NCI-H82 treated with DMSO at 0.1 percent for 48 hours (cell line): ENCODE results near the gene TJP3.

ENCODE experiments used
- DNase-seq: peaks from one replicate; lab custom pipeline; 2025; ENCODE audit not compliant: unreplicated experiment; lab: John Stamatoyannopoulos, UW

The TJP3 gene

DNA sequence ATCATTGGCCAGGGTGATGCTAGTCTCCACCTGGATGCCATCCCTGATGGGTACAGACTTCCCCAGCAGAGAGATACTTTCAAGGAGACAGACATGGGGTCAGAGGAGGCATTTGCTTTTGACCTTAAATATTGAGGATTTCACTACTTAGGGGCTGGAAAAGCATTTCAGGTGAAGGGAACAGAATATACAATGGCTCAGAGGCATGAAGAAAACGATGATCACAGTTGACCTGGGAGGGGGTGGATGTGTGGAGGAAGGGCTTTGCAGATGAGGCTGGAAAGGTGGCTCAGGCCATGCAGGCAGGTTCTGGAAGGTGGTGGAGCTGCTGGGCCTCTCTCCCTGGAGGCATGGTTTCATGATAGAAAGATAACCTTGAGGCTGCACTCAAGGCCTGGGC is 74.1 kb downstream of the TJP3 start:
- DNase-seq: no peak

DNA sequence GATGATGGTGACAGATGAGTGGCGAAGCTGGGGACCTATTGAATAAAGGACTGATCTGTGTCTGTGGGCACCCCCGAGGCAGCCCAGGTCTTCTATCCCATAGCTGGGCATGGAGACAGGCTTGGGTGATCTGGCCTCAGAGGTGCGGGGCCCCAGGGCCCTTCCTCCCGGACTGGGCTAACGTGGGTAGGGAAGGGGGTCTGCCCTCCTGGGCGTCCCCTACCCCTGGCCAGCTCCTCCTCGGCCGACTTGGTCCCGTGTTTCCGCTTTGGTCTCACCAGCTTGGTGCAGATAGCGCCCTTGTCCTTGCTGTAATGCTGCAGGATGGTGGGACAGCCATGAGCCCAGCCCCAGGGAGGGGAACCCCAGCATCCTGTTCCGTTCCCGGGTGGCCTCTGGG is 74.7 kb downstream of the TJP3 start:
- no peak for DNase-seq

DNA sequence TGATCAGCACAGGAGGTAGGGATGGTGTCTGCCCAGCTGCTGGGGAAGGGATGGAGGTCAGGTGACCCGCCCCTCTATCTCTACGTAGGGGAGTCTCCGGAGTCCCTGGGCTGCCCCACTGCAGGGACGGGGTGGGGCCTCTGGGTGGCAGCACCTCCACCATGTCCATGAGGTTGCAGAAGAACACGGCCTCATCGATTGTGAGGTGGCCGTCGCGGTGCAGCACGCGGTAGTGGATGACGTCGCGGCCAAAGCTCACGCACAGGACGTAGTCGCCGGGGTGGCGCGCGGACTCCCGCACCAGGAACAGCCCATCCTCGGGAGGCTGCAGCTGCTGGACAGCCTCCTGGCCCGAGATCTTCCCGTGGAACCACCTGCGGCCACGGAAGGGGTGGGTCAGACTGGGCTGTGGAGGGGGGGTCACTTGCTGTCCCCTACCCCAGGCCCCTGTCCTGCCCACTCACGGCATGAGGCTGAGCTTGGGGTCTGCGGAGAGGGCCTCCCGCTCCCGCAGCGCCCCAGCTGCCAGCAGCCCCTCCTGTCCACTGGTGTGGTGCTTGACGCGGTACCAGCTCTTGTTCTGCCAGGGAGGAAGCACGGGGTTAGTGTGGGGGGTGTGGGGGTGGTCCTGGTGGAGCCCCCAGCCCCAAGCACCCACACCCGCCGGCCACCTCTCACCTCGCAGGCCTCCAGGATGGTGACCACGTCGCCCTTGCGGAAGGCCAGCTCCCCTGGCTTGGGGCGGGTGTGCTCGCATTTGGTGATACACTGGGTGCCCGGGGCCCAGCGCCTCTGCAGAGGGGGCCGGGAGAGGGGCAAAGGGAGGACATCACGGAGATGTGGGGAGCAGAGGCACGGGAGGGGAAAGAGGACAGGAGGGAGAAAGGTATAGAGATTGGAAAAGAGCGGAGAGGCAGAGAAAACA is 75.7 kb downstream of the TJP3 start:
- no peak for DNase-seq

- no peak for DNase-seq
Measured at GRCh38 chr19:3784607-3785450, 76.6 kb downstream of the TJP3 start.

DNA sequence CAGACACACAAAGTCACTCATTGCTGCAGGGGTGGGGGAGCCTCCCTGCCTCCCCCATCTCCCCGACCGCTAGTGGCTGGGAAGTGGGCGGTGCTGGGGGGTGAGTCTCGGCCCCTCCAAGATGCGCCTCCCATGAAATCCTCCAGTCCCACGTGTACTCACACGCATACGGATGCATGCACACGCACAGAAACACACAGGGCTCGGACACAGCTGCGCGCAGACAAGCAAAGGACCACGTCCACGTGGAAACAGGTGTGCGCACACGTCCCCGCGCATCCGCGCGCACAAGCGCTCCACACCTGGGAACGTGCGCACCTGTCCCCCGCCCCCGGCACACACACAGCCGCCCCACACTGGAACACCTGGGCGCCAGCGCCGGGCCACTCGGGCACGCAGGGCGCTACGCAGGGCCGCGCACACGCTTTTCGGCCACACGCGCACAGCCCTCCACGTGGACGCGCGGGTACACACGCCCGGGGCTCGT is 77.3 kb downstream of the TJP3 start:
- DNase-seq: no peak

DNA sequence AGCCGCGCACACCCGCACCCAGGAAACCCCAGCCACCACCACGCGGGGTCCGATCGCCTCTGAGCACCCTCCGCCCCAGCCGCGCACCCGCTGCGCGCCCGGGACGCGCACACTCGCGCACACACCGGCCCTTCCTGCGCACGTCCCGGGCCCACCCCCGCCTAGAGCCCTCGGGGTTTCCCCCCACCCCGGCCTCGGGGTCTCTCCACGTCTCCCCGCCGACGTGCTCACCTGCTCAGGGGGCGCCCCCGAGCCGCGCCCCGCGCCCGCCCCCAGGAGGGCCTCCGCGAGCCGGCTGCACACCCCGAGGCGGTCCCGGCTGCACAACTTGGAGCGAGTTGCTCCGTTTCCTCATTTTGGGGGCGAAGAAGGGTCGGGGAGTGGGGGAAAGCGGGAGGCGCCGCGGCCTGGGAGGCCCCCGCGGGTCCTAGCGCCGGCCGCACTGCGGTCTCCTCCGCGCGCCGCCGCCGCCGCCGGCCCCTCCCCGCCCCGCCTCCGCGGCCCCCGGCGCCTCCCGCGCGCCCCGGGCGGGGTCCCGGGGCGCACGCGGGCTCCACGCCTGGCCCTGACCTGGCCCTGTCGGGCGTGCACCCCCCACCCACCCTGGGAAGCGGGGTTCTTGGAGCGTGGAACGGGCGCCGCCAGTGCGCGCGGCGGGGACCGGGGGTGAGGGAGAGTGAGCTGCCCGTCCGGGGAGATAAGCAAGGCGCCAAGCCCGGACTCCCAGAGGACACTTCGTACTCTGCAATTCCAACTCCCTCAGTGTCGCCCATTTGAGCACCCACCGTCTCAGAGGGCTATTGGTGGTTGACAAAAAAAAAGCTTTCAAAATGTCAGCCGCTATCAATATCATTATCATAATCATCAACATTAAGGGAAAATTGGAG is 78.0 kb downstream of the TJP3 start, which contains the start of gene MATK:
Gene MATK (minus strand): TSS at position 444 of the 887 bp plus-strand sequence. CDS start 1,246 bp downstream, outside the sequence.
- no peak for DNase-seq

DNA sequence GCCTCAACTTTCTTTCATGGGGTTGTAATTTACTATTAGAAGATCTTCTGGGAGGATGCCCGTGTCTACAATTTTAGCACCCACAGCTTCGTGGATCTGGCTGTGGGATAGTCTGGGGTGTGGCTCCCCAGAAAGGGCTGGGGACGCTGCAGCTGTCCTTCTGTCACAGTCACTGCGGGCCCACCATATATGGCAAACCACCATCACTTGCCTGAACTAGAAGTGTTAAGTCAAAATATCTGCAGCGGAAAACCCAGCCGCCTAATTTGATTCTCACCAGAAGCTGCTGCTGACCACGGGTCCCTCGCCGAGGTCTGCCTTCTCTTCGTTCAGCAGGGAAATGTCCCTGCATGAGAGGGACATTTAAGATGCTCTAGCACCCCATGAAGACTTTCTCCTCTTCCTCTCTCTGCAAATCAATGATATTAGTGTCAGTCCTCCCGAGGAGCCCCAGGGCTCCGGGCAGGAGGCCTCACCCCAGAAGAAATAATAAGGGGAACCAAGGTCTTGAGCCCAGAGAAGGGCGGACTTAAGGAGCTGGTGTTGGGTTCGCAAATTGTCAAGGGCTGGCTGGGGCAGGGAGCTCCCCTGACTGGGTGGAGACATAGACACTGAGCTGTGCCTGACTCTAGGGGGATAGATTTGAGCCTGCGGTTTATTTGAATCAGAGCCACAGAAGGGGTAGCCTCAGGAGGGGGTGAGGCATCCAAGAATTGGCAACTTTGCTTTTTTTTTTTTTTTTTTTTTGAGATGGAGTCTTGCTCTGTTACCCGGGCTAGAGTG is 81.0 kb downstream of the TJP3 start:
- no peak for DNase-seq

- no peak for DNase-seq
Measured at GRCh38 chr19:3790209-3790734, 82.1 kb downstream of the TJP3 start.

DNA sequence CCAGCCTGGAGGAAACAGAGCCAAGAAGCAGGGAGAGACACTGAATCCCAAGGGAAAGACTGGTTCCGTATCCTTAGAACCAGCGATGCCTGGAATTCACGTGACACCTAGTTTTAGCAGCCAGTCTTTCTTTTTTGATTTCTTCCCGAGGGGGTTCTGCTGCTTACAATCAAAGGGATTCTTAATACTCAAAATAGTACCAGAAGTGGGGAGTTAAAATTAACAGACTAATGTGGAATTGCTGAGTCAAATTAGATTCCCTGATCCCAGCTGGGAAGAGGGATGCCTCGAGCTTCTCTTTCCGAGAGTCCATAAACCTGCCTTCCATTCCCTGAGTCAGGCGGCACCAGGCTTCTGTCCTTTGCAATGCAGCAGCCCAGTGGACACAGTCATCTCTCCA is 82.8 kb downstream of the TJP3 start:
- DNase-seq: no peak

- DNase-seq: no peak
Measured at GRCh38 chr19:3792114-3792513, 83.9 kb downstream of the TJP3 start.

DNA sequence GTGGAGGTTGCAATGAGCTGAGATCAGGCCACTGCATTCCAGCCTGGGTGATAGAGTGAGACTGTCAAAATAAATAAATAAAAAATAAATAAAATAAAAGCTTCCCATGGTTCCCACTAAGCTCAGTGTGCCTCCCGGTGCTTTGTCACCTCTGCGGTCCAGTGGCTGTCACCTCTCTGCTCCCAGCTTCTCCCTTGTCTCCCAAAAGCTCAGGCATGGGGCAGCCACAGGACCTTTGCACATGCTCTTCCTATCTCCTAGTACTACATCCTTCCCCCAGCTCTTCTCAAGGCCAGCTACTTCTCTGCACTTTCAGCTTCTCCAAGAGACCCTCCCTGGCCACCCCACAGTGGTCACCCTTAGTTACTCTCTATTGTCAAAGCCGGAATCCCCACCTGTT is 85.6 kb downstream of the TJP3 start:
- no peak for DNase-seq

DNA sequence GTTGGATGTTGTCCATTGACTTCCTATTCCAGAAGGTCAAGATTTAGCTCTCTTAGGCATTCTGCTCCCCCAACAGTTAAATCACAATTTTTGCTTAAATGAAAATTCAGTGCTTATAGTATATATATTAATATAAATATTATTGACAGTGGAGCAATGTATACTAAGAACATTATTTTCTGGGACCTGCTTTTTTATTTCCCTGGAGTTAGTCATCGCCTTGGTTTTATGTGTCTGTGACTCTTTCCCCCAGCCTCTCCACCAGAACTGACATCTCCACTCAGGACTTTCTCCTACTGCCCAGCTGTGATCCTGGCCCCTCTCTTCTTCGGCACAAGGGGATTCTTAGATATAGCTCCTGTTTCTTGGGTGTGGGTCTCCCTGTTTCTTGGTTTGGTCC is 88.2 kb downstream of the TJP3 start:
- no peak for DNase-seq

GRCh38 chr19:3798137-3798536 is 90.0 kb downstream of the TJP3 start:
- DNase-seq: no peak
